CD4-positive, alpha-beta memory T cell (primary cell): Measurements from ENCODE around the gene INCA1. TPM values are rescaled to one million over a fixed set of nuclear protein-coding genes. Genes with fewer than 3 reads are reported as not detected.

Source experiments
- CTCF ChIA-PET: fragments of 350-600 bp; sonication (Branson Sonifier 250); formaldehyde crosslinking; loops from one replicate; lab custom pipeline; 2021; ENCODE audit warnings: inconsistent platforms; ENCODE audit not compliant: partially characterized antibody; lab: Charles Lee
- POLR2A ChIA-PET: fragments of 350-600 bp; sonication (Branson Sonifier 250); formaldehyde crosslinking; loops from one replicate; lab custom pipeline; 2021; ENCODE audit not compliant: partially characterized antibody; lab: Charles Lee
- DNase-seq, 5 donors: peaks; one replicate each; pipeline versions ENCODE4 v3.0.0 to v3.0.0-alpha.2; 2020 to 2022; ENCODE audit warnings: mixed read lengths in 1 of 5
- H3K27ac ChIP-seq: one replicate; pipeline ENCODE4 v1.7.0; 2013; ENCODE audit warnings: low read depth, low read length
- H3K27me3 ChIP-seq: 2 replicates; pipeline ENCODE4 v1.7.0; 2013; ENCODE audit warnings: mild to moderate bottlenecking, low read length, moderate library complexity; ENCODE audit not compliant: insufficient read depth
- H3K36me3 ChIP-seq: 2 replicates; pipeline ENCODE4 v1.7.0; 2013; ENCODE audit warnings: mild to moderate bottlenecking, low read length, moderate library complexity; ENCODE audit not compliant: insufficient read depth
- H3K4me1 ChIP-seq: 2 replicates; pipeline ENCODE4 v1.7.0; 2013; ENCODE audit warnings: mild to moderate bottlenecking, low read length, moderate library complexity; ENCODE audit not compliant: insufficient read depth
- H3K4me3 ChIP-seq, 2 donors: one replicate each; pipeline ENCODE4 v1.7.0; 2013; ENCODE audit warnings: low read length in 2 of 2, mild to moderate bottlenecking in 1 of 2
- H3K9me3 ChIP-seq, 2 donors: one replicate each; pipeline ENCODE4 v1.7.0; 2013; ENCODE audit warnings: low read length in 2 of 2, control low read depth in 1 of 2; ENCODE audit not compliant: control insufficient read depth in 1 of 2
- H3K27ac Mint-ChIP-seq, 7 donors: one replicate each; pipeline ENCODE4 v1.8.0; 2020 to 2021; ENCODE audit warnings: mixed read lengths in 7 of 7, mild to moderate bottlenecking in 6 of 7, inconsistent platforms in 3 of 7, moderate library complexity in 3 of 7
- H3K27me3 Mint-ChIP-seq, 2 donors: one replicate each; pipeline ENCODE4 v1.8.0; 2020 to 2021; ENCODE audit warnings: mixed read lengths in 2 of 2
- H3K36me3 Mint-ChIP-seq, 2 donors: one replicate each; pipeline ENCODE4 v1.8.0; 2020 to 2021; ENCODE audit warnings: mixed read lengths in 2 of 2, inconsistent platforms in 1 of 2, mild to moderate bottlenecking in 1 of 2
- H3K4me1 Mint-ChIP-seq, 4 donors: one replicate each; pipeline ENCODE4 v1.8.0; 2020 to 2021; ENCODE audit warnings: mixed read lengths in 4 of 4, mild to moderate bottlenecking in 1 of 4
- H3K4me3 Mint-ChIP-seq, 8 donors: one replicate each; pipeline ENCODE4 v1.8.0; 2020 to 2021; ENCODE audit warnings: mixed read lengths in 8 of 8, mild to moderate bottlenecking in 7 of 8, moderate library complexity in 6 of 8, inconsistent platforms in 3 of 8
- H3K9me3 Mint-ChIP-seq, 8 donors: one replicate each; pipeline ENCODE4 v1.8.0; 2020 to 2021; ENCODE audit warnings: mixed read lengths in 8 of 8, mild to moderate bottlenecking in 5 of 8, inconsistent platforms in 3 of 8, moderate library complexity in 1 of 8
- intact Hi-C: fragments of 100-400 bp; cut with micrococcal nuclease; formaldehyde crosslinking; loops from one replicate; pipeline ENCODE4 v1.15.1; 2023
- polyA plus RNA-seq, 2 donors: library from polyadenylated mRNA; unstranded; fragments of 300-500 nt; fragmentation: Illumina TruSeq; gene quantifications; one replicate each; pipeline ENCODE4 v1.2.3, GENCODE V29; 2021
- total RNA-seq, 2 experiments: library from RNA; stranded (reverse); gene quantifications; one replicate each; pipeline ENCODE4 v1.2.3, GENCODE V29; 2021

INCA1 gene
- total and polyA plus RNA-seq, 4 experiments from 2014 or later: 0.26 to 0.71 (median 0.51) TPM

- ChIA-PET CTCF (interaction anchor here (4.0 kb wide), 1 partner anchor 12 kb away, joined by 14 read pairs; no protein-coding TSS in a partner anchor), POLR2A (interaction anchor here (1.2 to 27.9 kb wide), 2 partner anchors 9 to 27 kb away, joined by 4 to 973 read pairs; partner anchors contain the start of genes ENO3, PFN1, RNF167 and SLC25A11)
- Histone ChIP-seq H3K27ac (no peak overlapping the region), H3K4me3 (no peak overlapping the region), H3K27me3 (no peaks in the 10 kb centered on the region), H3K4me1 (peaks cover 15% of the 10 kb centered on the region), H3K36me3 (peaks cover 46% of the 10 kb centered on the region), H3K9me3 (no peaks in the 10 kb centered on the region)
- Mint-ChIP-seq H3K27me3 (no peaks in the 10 kb centered on the region), H3K36me3 (peaks cover 54 to 61% of the 10 kb centered on the region in 2 donors), H3K9me3 (no peaks in the 10 kb centered on the region), H3K4me1 (peaks cover 4 to 29% (median 16%) of the 10 kb centered on the region in 4 donors), H3K4me3 (no peak overlapping the region), H3K27ac (peak overlapping the region in 5 of 7 donors; percentile 7 to 74 (median 52))
- DNase-seq: no peak
- intact Hi-C loops: no loop called here
These were observed 23.8 kb downstream of the INCA1 start for GRCh38 chr17:4973256-4974114.

GRCh38 chr17:4972752-4973151 lies 24.6 kb downstream of the INCA1 start:
- H3K36me3 Mint-ChIP-seq: peaks cover 50 to 57% of the 10 kb centered on the region in 2 donors
- Histone ChIP-seq H3K9me3 (no peaks in the 10 kb centered on the region), H3K4me1 (peaks cover 20% of the 10 kb centered on the region), H3K27me3 (no peaks in the 10 kb centered on the region), H3K27ac (no peak overlapping the region), H3K36me3 (peaks cover 38% of the 10 kb centered on the region), H3K4me3 (no peak overlapping the region)
- H3K4me1 Mint-ChIP-seq: peaks cover 4 to 29% (median 16%) of the 10 kb centered on the region in 4 donors
- no peaks in the 10 kb centered on the region for H3K27me3 Mint-ChIP-seq
- no peak for DNase-seq
- POLR2A ChIA-PET: interaction anchor here (3.0 to 27.9 kb wide), 2 partner anchors 14 to 27 kb away, joined by 14 to 973 read pairs; partner anchors contain the start of genes CAMTA2, ENO3, PFN1 and RNF167
- H3K9me3 Mint-ChIP-seq: no peaks in the 10 kb centered on the region
- no peak overlapping the region for H3K4me3 Mint-ChIP-seq
- H3K27ac Mint-ChIP-seq: peak overlapping the region in 3 of 7 donors; percentile 29 to 90 (median 52)
- intact Hi-C loops: no loop called here
- CTCF ChIA-PET: interaction anchor here (1.2 to 4.0 kb wide), 2 partner anchors 13 to 33 kb away, joined by 3 to 14 read pairs; partner anchors contain the start of genes RNF167 and SLC25A11

- Histone ChIP-seq H3K9me3 (no peaks in the 10 kb centered on the region), H3K4me1 (peaks cover 20% of the 10 kb centered on the region), H3K27me3 (no peaks in the 10 kb centered on the region), H3K36me3 (peaks cover 34% of the 10 kb centered on the region), H3K4me3 (no peak overlapping the region), H3K27ac (no peak overlapping the region)
- POLR2A ChIA-PET: interaction anchor here (3.0 to 27.9 kb wide), 2 partner anchors 14 to 26 kb away, joined by 14 to 973 read pairs; partner anchors contain the start of genes CAMTA2, ENO3, PFN1 and RNF167
- peak overlapping the region in 2 of 7 donors; percentile 29 to 90 for H3K27ac Mint-ChIP-seq
- no peaks in the 10 kb centered on the region for H3K27me3 Mint-ChIP-seq
- intact Hi-C loops: no loop called here
- H3K4me1 Mint-ChIP-seq: peaks cover 4 to 29% (median 16%) of the 10 kb centered on the region in 4 donors
- H3K9me3 Mint-ChIP-seq: no peaks in the 10 kb centered on the region
- no peak for DNase-seq
- no peak overlapping the region for H3K4me3 Mint-ChIP-seq
- H3K36me3 Mint-ChIP-seq: peaks cover 46 to 52% of the 10 kb centered on the region in 2 donors
- CTCF ChIA-PET: interaction anchor here (1.2 to 4.0 kb wide), 3 partner anchors 13 to 91 kb away, joined by 3 to 14 read pairs (median 3); partner anchors contain the start of genes RNF167 and SLC25A11
These were observed 25.0 kb downstream of the INCA1 start for GRCh38 chr17:4972322-4972721.

GRCh38 chr17:4971826-4972225 lies 25.5 kb downstream of the INCA1 start:
- no peak overlapping the region for H3K4me3 Mint-ChIP-seq
- H3K27me3 Mint-ChIP-seq: no peaks in the 10 kb centered on the region
- Histone ChIP-seq H3K9me3 (no peaks in the 10 kb centered on the region), H3K4me3 (no peak overlapping the region), H3K27me3 (no peaks in the 10 kb centered on the region), H3K36me3 (peaks cover 29% of the 10 kb centered on the region), H3K27ac (no peak overlapping the region), H3K4me1 (peaks cover 20% of the 10 kb centered on the region)
- POLR2A ChIA-PET: interaction anchor here (3.0 to 27.9 kb wide), 2 partner anchors 15 to 26 kb away, joined by 14 to 973 read pairs; partner anchors contain the start of genes CAMTA2, ENO3, PFN1 and RNF167
- H3K4me1 Mint-ChIP-seq: peaks cover 4 to 29% (median 16%) of the 10 kb centered on the region in 4 donors
- CTCF ChIA-PET: interaction anchor here (1.2 to 4.0 kb wide), 6 partner anchors 9 to 91 kb away, joined by 3 to 20 read pairs (median 10); partner anchors contain the start of genes RNF167 and SLC25A11
- intact Hi-C loops: no loop called here
- no peaks in the 10 kb centered on the region for H3K9me3 Mint-ChIP-seq
- no peak for DNase-seq
- H3K27ac Mint-ChIP-seq: peak overlapping the region in 1 of 7 donors; percentile 79
- H3K36me3 Mint-ChIP-seq: peaks cover 41 to 49% of the 10 kb centered on the region in 2 donors

- Histone ChIP-seq H3K9me3 (no peaks in the 10 kb centered on the region), H3K4me3 (no peak overlapping the region)
- no peak for DNase-seq
These were observed 27.0 kb downstream of the INCA1 start for GRCh38 chr17:4970273-4970672.

GRCh38 chr17:4969551-4970173 lies 27.7 kb downstream of the INCA1 start:
- peaks cover 14 to 29% (median 26%) of the 10 kb centered on the region in 4 donors for H3K4me1 Mint-ChIP-seq
- H3K27me3 ChIP-seq: no peaks in the 10 kb centered on the region
- H3K4me3 ChIP-seq: no peak overlapping the region
- H3K36me3 ChIP-seq: peaks cover 25% of the 10 kb centered on the region
- peak overlapping the region in 1 of 7 donors; percentile 91 for H3K27ac Mint-ChIP-seq
- peak overlapping the region; percentile 81 for H3K27ac ChIP-seq
- intact Hi-C loops: loop anchor here (5.0 kb wide), 1 partner anchor 37 kb away; the partner anchor contains the start of gene GP1BA
- peaks cover 36 to 39% of the 10 kb centered on the region in 2 donors for H3K36me3 Mint-ChIP-seq
- H3K27me3 Mint-ChIP-seq: no peaks in the 10 kb centered on the region
- H3K9me3 Mint-ChIP-seq: no peaks in the 10 kb centered on the region
- peak in 1 of 5 donors; percentile 50 for DNase-seq
- peaks cover 28% of the 10 kb centered on the region for H3K4me1 ChIP-seq
- H3K9me3 ChIP-seq: no peaks in the 10 kb centered on the region
- POLR2A ChIA-PET: interaction anchor here (1.3 to 27.9 kb wide), 7 partner anchors 11 to 61 kb away, joined by 4 to 973 read pairs (median 40); partner anchors contain the start of genes CAMTA2, ENO3, INCA1 and KIF1C
- CTCF ChIA-PET: interaction anchor here (1.3 to 3.6 kb wide), 8 partner anchors 11 to 93 kb away, joined by 3 to 26 read pairs (median 12); partner anchors contain the start of genes CHRNE, RNF167 and SLC25A11
- no peak overlapping the region for H3K4me3 Mint-ChIP-seq

More at GRCh38 chr17:4970273-4970672, 27.0 kb downstream of the INCA1 start:
- intact Hi-C loops: no loop called here
- CTCF ChIA-PET: interaction anchor here (1.5 to 4.0 kb wide), 6 partner anchors 11 to 91 kb away, joined by 3 to 20 read pairs (median 10); partner anchors contain the start of genes CHRNE, RNF167 and SLC25A11
- no peaks in the 10 kb centered on the region for H3K27me3 ChIP-seq
- H3K9me3 Mint-ChIP-seq: no peaks in the 10 kb centered on the region
- peaks cover 27% of the 10 kb centered on the region for H3K36me3 ChIP-seq
- peaks cover 40 to 44% of the 10 kb centered on the region in 2 donors for H3K36me3 Mint-ChIP-seq
- H3K4me1 ChIP-seq: peaks cover 28% of the 10 kb centered on the region
- POLR2A ChIA-PET: interaction anchor here (1.0 to 27.9 kb wide), 7 partner anchors 10 to 71 kb away, joined by 3 to 973 read pairs (median 4); partner anchors contain the start of genes C17orf107, CAMTA2, ENO3 and PFN1
- H3K27me3 Mint-ChIP-seq: no peaks in the 10 kb centered on the region
- H3K27ac Mint-ChIP-seq: peak overlapping the region in 3 of 7 donors; percentile 46 to 81 (median 76)
- no peak overlapping the region for H3K27ac ChIP-seq
- H3K4me1 Mint-ChIP-seq: peaks cover 12 to 30% (median 25%) of the 10 kb centered on the region in 4 donors
- H3K4me3 Mint-ChIP-seq: peak overlapping the region in 5 of 8 donors; percentile 5 to 53 (median 51)
